ENCODE results near the gene F7.

F7 gene

GRCh38 chr13:113089693-113090414 is 15.7 kb upstream of the F7 start:
- ChIA-PET POLR2A (no interaction called here), CTCF (no interaction called here)
- TF ChIP-seq FOXK2 (IDR thresholded peaks at IDR 0.05) (no peak), FOXM1 (IDR thresholded peaks at IDR 0.05; ENCODE audit: borderline replicate concordance) (no peak), SP1 (IDR thresholded peaks at IDR 0.05) (no peak), L3MBTL2 (conservative IDR thresholded peaks at IDR 0.05) (no peak), NFRKB (IDR thresholded peaks at IDR 0.05) (no peak), TARDBP (IDR thresholded peaks at IDR 0.05) (no peak), ELF4 (IDR thresholded peaks at IDR 0.05) (no peak), BHLHE40 (IDR thresholded peaks at IDR 0.05; ENCODE audit: borderline replicate concordance) (no peak), HDGF (IDR thresholded peaks at IDR 0.05; ENCODE audit: borderline replicate concordance) (no peak), LEF1 (IDR thresholded peaks at IDR 0.05; ENCODE audit: borderline replicate concordance) (no peak), ARNT (IDR thresholded peaks at IDR 0.05) (no peak), SUZ12 (IDR thresholded peaks at IDR 0.05) (no peak), CTBP1 (IDR thresholded peaks at IDR 0.05; ENCODE audit: borderline replicate concordance) (no peak), ZNF384 (IDR thresholded peaks at IDR 0.05) (no peak)
- TF ChIP-seq, protein P1, sequence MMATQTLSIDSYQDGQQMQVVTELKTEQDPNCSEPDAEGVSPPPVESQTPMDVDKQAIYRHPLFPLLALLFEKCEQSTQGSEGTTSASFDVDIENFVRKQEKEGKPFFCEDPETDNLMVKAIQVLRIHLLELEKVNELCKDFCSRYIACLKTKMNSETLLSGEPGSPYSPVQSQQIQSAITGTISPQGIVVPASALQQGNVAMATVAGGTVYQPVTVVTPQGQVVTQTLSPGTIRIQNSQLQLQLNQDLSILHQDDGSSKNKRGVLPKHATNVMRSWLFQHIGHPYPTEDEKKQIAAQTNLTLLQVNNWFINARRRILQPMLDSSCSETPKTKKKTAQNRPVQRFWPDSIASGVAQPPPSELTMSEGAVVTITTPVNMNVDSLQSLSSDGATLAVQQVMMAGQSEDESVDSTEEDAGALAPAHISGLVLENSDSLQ (IDR thresholded peaks at IDR 0.05), result no peak
- DNase-seq (ENCODE audit: extremely low spot score), result no peak

DNA sequence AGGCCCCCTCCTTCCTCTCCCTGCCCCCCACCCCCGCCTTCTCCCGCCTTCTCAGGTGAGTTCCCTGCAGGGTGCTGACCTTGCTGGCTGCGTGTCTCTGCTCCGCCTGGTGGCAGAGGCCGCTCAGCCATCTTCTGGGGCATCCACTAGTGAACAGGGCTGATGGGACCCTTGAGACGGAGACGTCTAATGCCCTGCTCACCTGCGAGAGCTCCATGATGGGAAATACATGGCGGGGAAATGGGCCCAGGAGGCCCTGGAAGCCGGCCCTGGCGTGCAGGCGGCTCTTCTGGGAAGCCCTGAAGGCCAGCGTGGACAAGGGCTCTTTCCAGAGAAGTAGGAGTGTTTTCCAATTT is 15.2 kb upstream of the F7 start:
- no peak for TF ChIP-seq ARNT (IDR thresholded peaks at IDR 0.05)
- TF ChIP-seq HDGF (IDR thresholded peaks at IDR 0.05; ENCODE audit: borderline replicate concordance), result no peak
- TF ChIP-seq LEF1 (IDR thresholded peaks at IDR 0.05; ENCODE audit: borderline replicate concordance), result no peak
- no peak for TF ChIP-seq SP1 (IDR thresholded peaks at IDR 0.05)
- TF ChIP-seq NFRKB (IDR thresholded peaks at IDR 0.05), result no peak
- no peak for TF ChIP-seq FOXA1 (IDR thresholded peaks at IDR 0.05)
- no peak for TF ChIP-seq ELF4 (IDR thresholded peaks at IDR 0.05)
- TF ChIP-seq ZNF384 (IDR thresholded peaks at IDR 0.05), result no peak
- TF ChIP-seq CTBP1 (IDR thresholded peaks at IDR 0.05; ENCODE audit: borderline replicate concordance), result no peak
- no peak for TF ChIP-seq L3MBTL2 (conservative IDR thresholded peaks at IDR 0.05)
- TF ChIP-seq, protein P1 (IDR thresholded peaks at IDR 0.05), result no peak
- no peak for TF ChIP-seq FOXM1 (IDR thresholded peaks at IDR 0.05; ENCODE audit: borderline replicate concordance)
- TF ChIP-seq TARDBP (IDR thresholded peaks at IDR 0.05), result no peak
- ChIA-PET CTCF (no interaction called here), POLR2A (no interaction called here)
- DNase-seq (ENCODE audit: extremely low spot score), result no peak

DNA sequence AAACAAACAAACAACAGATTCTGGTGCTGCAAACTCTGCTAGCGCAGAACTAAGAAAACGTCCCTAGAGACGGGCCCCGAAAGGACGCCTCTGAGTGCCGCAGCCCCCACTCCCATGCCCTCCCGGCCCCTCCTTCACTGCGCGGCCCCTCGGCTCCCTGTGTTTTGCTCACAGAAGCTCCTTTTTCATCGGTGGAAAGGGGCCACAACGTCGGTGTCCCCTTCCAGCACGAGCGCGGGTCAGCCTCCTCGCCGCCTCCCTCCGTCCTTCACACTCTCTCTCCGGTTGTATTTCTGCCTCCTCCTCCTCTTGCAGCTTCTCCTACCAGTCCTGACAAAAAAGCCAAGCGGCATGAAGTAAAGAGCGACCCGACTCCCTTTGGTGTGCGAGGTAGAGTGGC is 14.8 kb upstream of the F7 start:
- no peak for TF ChIP-seq TARDBP (IDR thresholded peaks at IDR 0.05)
- TF ChIP-seq ELF4 (IDR thresholded peaks at IDR 0.05), result no peak
- no peak for TF ChIP-seq SP1 (IDR thresholded peaks at IDR 0.05)
- TF ChIP-seq ARNT (IDR thresholded peaks at IDR 0.05), result no peak
- TF ChIP-seq, protein P1 (IDR thresholded peaks at IDR 0.05), result no peak
- no peak for TF ChIP-seq FOXK2 (IDR thresholded peaks at IDR 0.05)
- no peak for TF ChIP-seq HDGF (IDR thresholded peaks at IDR 0.05; ENCODE audit: borderline replicate concordance)
- TF ChIP-seq BHLHE40 (IDR thresholded peaks at IDR 0.05; ENCODE audit: borderline replicate concordance), result no peak
- ChIA-PET POLR2A (no interaction called here), CTCF (no interaction called here)
- no peak for DNase-seq (ENCODE audit: extremely low spot score)

DNA sequence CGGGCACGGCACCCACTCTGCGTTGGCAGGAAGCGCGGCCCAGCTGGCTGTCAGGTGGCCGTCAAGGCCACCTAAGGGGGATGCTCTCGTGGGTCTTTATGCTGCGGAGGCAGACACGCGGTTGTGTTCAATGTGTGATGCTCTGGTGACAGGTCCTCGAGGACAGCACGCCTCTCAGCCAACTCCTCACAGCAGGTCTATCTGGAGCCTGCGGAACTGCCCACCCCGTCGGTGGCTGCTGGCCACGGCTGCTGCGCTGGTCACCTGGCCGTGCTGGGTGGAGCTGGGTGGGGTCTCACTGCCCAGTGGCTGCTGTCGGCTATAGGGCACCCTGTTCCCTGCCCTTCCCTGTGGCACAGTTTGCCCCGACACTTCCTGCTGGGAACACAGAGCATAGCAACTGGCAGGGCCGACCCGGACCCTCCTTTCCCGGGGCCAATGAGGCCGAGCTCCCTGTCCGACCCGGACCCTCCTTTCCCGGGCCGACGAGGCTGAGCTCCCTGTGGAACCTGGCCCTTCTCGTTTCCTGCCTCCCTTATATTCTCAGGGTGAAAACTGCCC is 14.3 kb upstream of the F7 start:
- no peak for DNase-seq (ENCODE audit: extremely low spot score)
- TF ChIP-seq ARNT (IDR thresholded peaks at IDR 0.05), result no peak
- ChIA-PET CTCF (no interaction called here), POLR2A (no interaction called here)

GRCh38 chr13:113091891-113092775 is 13.5 kb upstream of the F7 start:
- CTCF ChIA-PET, result no interaction called here
- POLR2A ChIA-PET, result no interaction called here
- no peak for DNase-seq (ENCODE audit: extremely low spot score)
- TF ChIP-seq SP1 (IDR thresholded peaks at IDR 0.05) (no peak), HDGF (IDR thresholded peaks at IDR 0.05; ENCODE audit: borderline replicate concordance) (no peak), TARDBP (IDR thresholded peaks at IDR 0.05) (no peak), FOXM1 (IDR thresholded peaks at IDR 0.05; ENCODE audit: borderline replicate concordance) (no peak), ARNT (IDR thresholded peaks at IDR 0.05) (no peak), CTBP1 (IDR thresholded peaks at IDR 0.05; ENCODE audit: borderline replicate concordance) (no peak), FOXK2 (IDR thresholded peaks at IDR 0.05) (no peak), BHLHE40 (IDR thresholded peaks at IDR 0.05; ENCODE audit: borderline replicate concordance) (no peak), L3MBTL2 (conservative IDR thresholded peaks at IDR 0.05) (no peak), LEF1 (IDR thresholded peaks at IDR 0.05; ENCODE audit: borderline replicate concordance) (no peak), SUZ12 (IDR thresholded peaks at IDR 0.05) (no peak), ELF4 (IDR thresholded peaks at IDR 0.05) (no peak), FOXA1 (IDR thresholded peaks at IDR 0.05) (no peak), ZNF384 (IDR thresholded peaks at IDR 0.05) (no peak), NFRKB (IDR thresholded peaks at IDR 0.05) (no peak)
- TF ChIP-seq, protein P1 (IDR thresholded peaks at IDR 0.05), result no peak

Data from HEK293T (cell line).